HL-60 (cell line): ENCODE measurements around the gene ESRRA.

ENCODE experiments used
- DNase-seq, 2 experiments: peaks; one replicate each; pipeline ENCODE4 v3.0.0-alpha.2; 2010 to 2020; ENCODE audit warnings: low read depth in 1 of 2, low spot score in 1 of 2
- H3K27ac ChIP-seq: fragments of 250-450 bp; sonication (Bioruptor Pico); replicated peaks from 2 replicates; pipeline ENCODE4 v1.5.1; 2020; ENCODE audit warnings: mild to moderate bottlenecking, moderate library complexity
- H3K27me3 ChIP-seq: fragments of 250-450 bp; sonication (Bioruptor Pico); 2 replicates; pipeline ENCODE4 v1.5.1; 2021; ENCODE audit warnings: mild to moderate bottlenecking, moderate library complexity; ENCODE audit not compliant: insufficient read depth, poor library complexity, severe bottlenecking
- H3K4me3 ChIP-seq: replicated peaks from 2 replicates; pipeline ENCODE4 v1.5.1; 2011; ENCODE audit warnings: mild to moderate bottlenecking, control low read depth, low read length; ENCODE audit not compliant: insufficient read depth
- GABPA ChIP-seq: IDR thresholded peaks from 2 replicates; pipeline ENCODE4 v1.6.1; 2012; ENCODE audit warnings: low read depth
- POLR2AphosphoS5 ChIP-seq: IDR thresholded peaks from 2 replicates; pipeline ENCODE4 v1.6.1; 2012; ENCODE audit warnings: low read depth
- SPI1 ChIP-seq: IDR thresholded peaks from 2 replicates; pipeline ENCODE4 v1.6.1; 2012; ENCODE audit warnings: low read depth, mild to moderate bottlenecking, borderline replicate concordance
- TF ChIP-seq, protein P1 (sequence below): IDR thresholded peaks from 2 replicates; pipeline ENCODE4 v1.6.1; 2012; ENCODE audit warnings: low read depth; ENCODE audit not compliant: insufficient replicate concordance
- TF ChIP-seq, protein P2 (sequence below): IDR thresholded peaks from one replicate; pipeline ENCODE4 v1.5.1; 2011; ENCODE audit warnings: low read length, control low read depth, inconsistent platforms; ENCODE audit not compliant: insufficient read depth

The ESRRA gene

DNA sequence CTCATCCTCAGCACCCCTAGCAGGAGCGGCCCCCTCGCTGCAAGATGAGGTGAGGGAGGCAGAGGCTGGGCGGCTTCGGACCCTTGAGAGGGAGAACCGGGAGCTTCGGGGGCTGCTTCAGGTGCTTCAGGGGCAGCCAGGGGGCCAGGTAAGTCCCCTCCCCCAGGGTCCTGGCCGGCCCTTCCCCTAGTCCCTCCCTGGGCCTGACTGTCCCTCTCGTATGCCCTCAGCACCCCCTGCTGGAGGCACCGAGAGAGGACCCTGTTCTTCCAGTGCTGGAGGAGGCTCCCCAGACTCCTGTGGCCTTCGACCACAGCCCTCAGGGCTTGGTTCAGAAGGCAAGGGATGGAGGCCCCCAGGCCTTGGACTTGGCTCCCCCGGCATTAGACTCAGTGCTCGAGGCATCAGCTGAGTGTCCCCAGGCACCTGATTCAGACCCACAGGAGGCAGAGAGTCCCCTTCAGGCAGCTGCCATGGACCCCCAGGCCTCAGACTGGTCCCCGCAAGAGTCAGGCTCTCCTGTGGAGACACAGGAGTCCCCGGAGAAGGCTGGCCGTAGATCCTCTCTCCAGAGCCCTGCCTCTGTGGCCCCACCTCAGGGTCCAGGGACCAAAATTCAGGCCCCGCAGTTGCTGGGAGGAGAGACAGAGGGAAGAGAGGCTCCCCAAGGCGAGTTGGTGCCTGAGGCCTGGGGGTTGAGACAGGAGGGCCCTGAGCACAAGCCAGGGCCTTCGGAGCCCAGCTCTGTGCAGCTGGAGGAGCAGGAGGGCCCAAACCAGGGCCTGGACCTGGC is 38.6 kb downstream of the ESRRA start:
- Histone ChIP-seq H3K4me3 (no peak overlapping the region), H3K27ac (no peak overlapping the region), H3K27me3 (no peaks in the 10 kb centered on the region)
- TF ChIP-seq, protein P1, sequence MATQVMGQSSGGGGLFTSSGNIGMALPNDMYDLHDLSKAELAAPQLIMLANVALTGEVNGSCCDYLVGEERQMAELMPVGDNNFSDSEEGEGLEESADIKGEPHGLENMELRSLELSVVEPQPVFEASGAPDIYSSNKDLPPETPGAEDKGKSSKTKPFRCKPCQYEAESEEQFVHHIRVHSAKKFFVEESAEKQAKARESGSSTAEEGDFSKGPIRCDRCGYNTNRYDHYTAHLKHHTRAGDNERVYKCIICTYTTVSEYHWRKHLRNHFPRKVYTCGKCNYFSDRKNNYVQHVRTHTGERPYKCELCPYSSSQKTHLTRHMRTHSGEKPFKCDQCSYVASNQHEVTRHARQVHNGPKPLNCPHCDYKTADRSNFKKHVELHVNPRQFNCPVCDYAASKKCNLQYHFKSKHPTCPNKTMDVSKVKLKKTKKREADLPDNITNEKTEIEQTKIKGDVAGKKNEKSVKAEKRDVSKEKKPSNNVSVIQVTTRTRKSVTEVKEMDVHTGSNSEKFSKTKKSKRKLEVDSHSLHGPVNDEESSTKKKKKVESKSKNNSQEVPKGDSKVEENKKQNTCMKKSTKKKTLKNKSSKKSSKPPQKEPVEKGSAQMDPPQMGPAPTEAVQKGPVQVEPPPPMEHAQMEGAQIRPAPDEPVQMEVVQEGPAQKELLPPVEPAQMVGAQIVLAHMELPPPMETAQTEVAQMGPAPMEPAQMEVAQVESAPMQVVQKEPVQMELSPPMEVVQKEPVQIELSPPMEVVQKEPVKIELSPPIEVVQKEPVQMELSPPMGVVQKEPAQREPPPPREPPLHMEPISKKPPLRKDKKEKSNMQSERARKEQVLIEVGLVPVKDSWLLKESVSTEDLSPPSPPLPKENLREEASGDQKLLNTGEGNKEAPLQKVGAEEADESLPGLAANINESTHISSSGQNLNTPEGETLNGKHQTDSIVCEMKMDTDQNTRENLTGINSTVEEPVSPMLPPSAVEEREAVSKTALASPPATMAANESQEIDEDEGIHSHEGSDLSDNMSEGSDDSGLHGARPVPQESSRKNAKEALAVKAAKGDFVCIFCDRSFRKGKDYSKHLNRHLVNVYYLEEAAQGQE: no peak
- DNase-seq: peak in 1 of 2 experiments; percentile 41

DNA sequence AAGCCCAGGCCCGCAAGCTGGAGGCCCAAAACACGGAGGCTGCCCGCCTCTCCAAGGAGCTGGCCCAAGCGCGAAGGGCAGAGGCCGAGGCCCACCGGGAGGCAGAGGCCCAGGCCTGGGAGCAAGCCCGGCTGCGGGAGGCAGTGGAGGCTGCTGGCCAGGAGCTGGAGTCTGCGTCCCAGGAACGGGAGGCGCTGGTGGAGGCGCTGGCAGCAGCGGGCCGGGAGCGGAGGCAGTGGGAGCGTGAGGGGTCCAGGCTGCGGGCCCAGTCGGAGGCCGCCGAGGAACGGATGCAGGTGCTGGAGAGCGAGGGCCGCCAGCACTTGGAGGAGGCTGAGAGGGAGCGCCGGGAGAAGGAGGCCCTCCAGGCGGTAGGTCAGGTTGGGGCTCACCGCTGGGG is 39.5 kb downstream of the ESRRA start:
- no peak overlapping the region for H3K27ac ChIP-seq
- no peak overlapping the region for H3K4me3 ChIP-seq
- no peak for DNase-seq
- H3K27me3 ChIP-seq: no peaks in the 10 kb centered on the region
- TF ChIP-seq POLR2AphosphoS5 (no peak), GABPA (no peak), SPI1 (no peak)
- TF ChIP-seq, protein P1: no peak
- TF ChIP-seq, protein P2, sequence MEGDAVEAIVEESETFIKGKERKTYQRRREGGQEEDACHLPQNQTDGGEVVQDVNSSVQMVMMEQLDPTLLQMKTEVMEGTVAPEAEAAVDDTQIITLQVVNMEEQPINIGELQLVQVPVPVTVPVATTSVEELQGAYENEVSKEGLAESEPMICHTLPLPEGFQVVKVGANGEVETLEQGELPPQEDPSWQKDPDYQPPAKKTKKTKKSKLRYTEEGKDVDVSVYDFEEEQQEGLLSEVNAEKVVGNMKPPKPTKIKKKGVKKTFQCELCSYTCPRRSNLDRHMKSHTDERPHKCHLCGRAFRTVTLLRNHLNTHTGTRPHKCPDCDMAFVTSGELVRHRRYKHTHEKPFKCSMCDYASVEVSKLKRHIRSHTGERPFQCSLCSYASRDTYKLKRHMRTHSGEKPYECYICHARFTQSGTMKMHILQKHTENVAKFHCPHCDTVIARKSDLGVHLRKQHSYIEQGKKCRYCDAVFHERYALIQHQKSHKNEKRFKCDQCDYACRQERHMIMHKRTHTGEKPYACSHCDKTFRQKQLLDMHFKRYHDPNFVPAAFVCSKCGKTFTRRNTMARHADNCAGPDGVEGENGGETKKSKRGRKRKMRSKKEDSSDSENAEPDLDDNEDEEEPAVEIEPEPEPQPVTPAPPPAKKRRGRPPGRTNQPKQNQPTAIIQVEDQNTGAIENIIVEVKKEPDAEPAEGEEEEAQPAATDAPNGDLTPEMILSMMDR: no peak

DNA sequence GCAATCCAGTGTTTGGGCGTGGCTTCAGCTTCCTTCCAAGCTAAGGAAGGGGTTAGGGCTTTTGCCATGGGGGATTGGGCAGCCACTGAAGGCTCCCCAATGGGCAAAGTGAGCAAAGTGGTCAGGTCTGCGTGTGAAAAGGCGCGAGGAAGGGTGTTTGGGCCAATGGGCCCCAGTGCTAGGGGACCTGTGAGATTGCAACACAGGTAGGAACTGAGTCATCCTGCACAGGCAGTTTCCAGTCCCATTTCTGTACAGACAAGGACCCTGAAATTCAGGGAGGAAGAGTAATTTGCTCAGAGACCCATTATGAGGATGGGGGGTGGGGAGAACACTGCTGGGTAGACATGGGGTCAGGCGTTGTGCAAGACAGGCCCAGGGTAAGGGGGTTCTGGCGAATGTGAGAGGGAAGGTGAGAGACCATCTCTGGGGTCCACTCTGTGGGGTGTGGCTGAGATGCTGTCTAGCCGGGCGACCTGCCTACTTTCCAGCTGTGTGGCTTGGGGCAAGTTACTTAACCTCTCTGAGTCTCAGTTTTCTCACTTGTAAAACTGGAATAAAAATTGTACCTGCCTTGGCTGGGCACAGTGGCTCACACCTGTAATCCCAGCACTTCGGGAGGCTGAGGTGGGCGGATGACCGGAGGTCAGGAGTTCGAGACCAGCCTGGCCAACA is 42.0 kb downstream of the ESRRA start:
- peak overlapping the region; percentile 63 for H3K27ac ChIP-seq
- no peaks in the 10 kb centered on the region for H3K27me3 ChIP-seq
- DNase-seq: peak; percentile 70 to 84
- H3K4me3 ChIP-seq: no peak overlapping the region
- TF ChIP-seq POLR2AphosphoS5: no peak
- TF ChIP-seq, protein P2: no peak
- TF ChIP-seq, protein P1: no peak
